ENCODE results near the gene EMC9. TPM values are rescaled to one million over a fixed set of nuclear protein-coding genes. Genes with fewer than 3 reads are reported as not detected.

Gene EMC9
- total RNA-seq, 4 donors from 2014 or later = 6.2 to 21.2 (median 10.9) TPM; not detected in 1

- DNase-seq = no peak
- H3K27me3 ChIP-seq = no peaks in the 10 kb centered on the region
- intact Hi-C loops (cut with DNase I; ENCODE audit: low total_unique reads) = no loop called here
- H3K4me3 ChIP-seq = no peak overlapping the region
- H3K36me3 ChIP-seq = no peaks in the 10 kb centered on the region
- TF ChIP-seq, protein P1, sequence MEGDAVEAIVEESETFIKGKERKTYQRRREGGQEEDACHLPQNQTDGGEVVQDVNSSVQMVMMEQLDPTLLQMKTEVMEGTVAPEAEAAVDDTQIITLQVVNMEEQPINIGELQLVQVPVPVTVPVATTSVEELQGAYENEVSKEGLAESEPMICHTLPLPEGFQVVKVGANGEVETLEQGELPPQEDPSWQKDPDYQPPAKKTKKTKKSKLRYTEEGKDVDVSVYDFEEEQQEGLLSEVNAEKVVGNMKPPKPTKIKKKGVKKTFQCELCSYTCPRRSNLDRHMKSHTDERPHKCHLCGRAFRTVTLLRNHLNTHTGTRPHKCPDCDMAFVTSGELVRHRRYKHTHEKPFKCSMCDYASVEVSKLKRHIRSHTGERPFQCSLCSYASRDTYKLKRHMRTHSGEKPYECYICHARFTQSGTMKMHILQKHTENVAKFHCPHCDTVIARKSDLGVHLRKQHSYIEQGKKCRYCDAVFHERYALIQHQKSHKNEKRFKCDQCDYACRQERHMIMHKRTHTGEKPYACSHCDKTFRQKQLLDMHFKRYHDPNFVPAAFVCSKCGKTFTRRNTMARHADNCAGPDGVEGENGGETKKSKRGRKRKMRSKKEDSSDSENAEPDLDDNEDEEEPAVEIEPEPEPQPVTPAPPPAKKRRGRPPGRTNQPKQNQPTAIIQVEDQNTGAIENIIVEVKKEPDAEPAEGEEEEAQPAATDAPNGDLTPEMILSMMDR (IDR thresholded peaks at IDR 0.05) = no peak
- TF ChIP-seq POLR2A (IDR thresholded peaks at IDR 0.05) = no peak
- peak overlapping the region; percentile 90 to 92 for H3K27ac ChIP-seq
- no peaks in the 10 kb centered on the region for H3K9me3 ChIP-seq
- H3K4me1 ChIP-seq = peaks cover 4 to 6% of the 10 kb centered on the region in 2 donors
Observed at GRCh38 chr14:24145219-24145618, 3.8 kb upstream of the EMC9 start.

GRCh38 chr14:24144451-24144850, 3.1 kb upstream of the EMC9 start:
- H3K27ac ChIP-seq = no peak overlapping the region
- H3K9me3 ChIP-seq = no peaks in the 10 kb centered on the region
- peaks cover 6 to 8% of the 10 kb centered on the region in 2 donors for H3K4me1 ChIP-seq
- H3K4me3 ChIP-seq = no peak overlapping the region
- intact Hi-C loops (cut with DNase I; ENCODE audit: low total_unique reads) = no loop called here
- no peak for TF ChIP-seq POLR2A (IDR thresholded peaks at IDR 0.05)
- TF ChIP-seq, protein P1 (IDR thresholded peaks at IDR 0.05) = no peak
- no peaks in the 10 kb centered on the region for H3K36me3 ChIP-seq
- no peaks in the 10 kb centered on the region for H3K27me3 ChIP-seq
- no peak for DNase-seq

- H3K27me3 ChIP-seq = no peaks in the 10 kb centered on the region
- H3K9me3 ChIP-seq = no peaks in the 10 kb centered on the region
- no peak for DNase-seq
- no peaks in the 10 kb centered on the region for H3K36me3 ChIP-seq
- intact Hi-C loops (cut with DNase I; ENCODE audit: low total_unique reads) = no loop called here
- no peak overlapping the region for H3K27ac ChIP-seq
- peaks cover 6 to 8% of the 10 kb centered on the region in 2 donors for H3K4me1 ChIP-seq
- TF ChIP-seq, protein P1 (IDR thresholded peaks at IDR 0.05) = no peak
- H3K4me3 ChIP-seq = no peak overlapping the region
Observed at GRCh38 chr14:24143511-24143910, 2.1 kb upstream of the EMC9 start.

- Histone ChIP-seq H3K27ac (peak overlapping the region in 1 of 2 donors; percentile 27), H3K4me1 (peaks cover 4 to 7% of the 10 kb centered on the region in 2 donors), H3K4me3 (no peak overlapping the region), H3K36me3 (no peaks in the 10 kb centered on the region), H3K27me3 (no peaks in the 10 kb centered on the region), H3K9me3 (no peaks in the 10 kb centered on the region)
- TF ChIP-seq, protein P1 (IDR thresholded peaks at IDR 0.05) = no peak
- no peak for TF ChIP-seq POLR2A (IDR thresholded peaks at IDR 0.05)
- intact Hi-C loops (cut with DNase I; ENCODE audit: low total_unique reads) = no loop called here
- no peak for DNase-seq
Observed at GRCh38 chr14:24139272-24139934, 2.0 kb downstream of the EMC9 start.

- Histone ChIP-seq H3K9me3 (no peaks in the 10 kb centered on the region), H3K4me3 (no peak overlapping the region), H3K36me3 (no peaks in the 10 kb centered on the region), H3K27ac (no peak overlapping the region), H3K27me3 (no peaks in the 10 kb centered on the region), H3K4me1 (peaks cover 4 to 7% of the 10 kb centered on the region in 2 donors)
- TF ChIP-seq POLR2A (IDR thresholded peaks at IDR 0.05) = no peak
- TF ChIP-seq, protein P1 (IDR thresholded peaks at IDR 0.05) = no peak
- intact Hi-C loops (cut with DNase I; ENCODE audit: low total_unique reads) = no loop called here
- DNase-seq = no peak
Observed at GRCh38 chr14:24138396-24139271, 2.8 kb downstream of the EMC9 start.

Data from uterus (tissue), 4 donors.